HG02571 (cell line): ENCODE results near the gene MIPOL1.
"Not testable (repeated sequence)": the region's sequence is repeated elsewhere in the genome, so short reads cannot be mapped to it uniquely, and the experiment has no call there.

ENCODE experiments used
- ATAC-seq: cut with Tn5 transposase; IDR thresholded peaks from one replicate; pipeline ENCODE4 v1.9.1; 2021; ENCODE audit warnings: mild to moderate bottlenecking, moderate library complexity; ENCODE audit not compliant: unreplicated experiment

MIPOL1 gene

DNA sequence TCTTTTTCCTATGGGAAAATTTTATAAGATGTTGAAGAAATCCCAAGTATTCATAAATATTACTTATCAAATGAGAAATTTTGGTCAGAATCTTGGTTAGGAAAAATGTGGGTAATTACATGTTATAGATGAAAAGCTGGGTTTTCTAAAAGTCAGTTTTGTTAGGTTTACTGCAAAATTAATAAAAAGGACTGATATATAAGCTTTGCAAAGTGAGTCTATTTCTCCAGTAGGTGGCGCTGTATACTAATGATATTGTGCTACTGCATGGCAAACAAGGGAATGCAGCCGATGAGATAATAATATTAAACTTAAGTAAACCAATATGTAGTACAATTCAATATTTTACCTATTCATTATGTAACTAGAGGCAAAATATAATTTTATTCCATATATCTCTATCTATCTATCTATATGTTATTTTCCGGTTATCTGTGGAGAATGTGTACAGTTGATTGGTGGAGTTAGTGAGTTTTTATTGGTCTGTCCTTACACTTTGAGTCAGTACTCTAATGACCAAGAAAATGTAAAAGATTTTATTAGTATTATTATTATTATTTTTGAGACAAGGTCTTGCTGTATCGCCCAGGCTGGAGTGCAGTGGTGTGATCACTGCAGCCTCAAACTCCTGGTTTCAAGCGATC is 32.9 kb downstream of the MIPOL1 start:
- no peak for ATAC-seq

- no peak for ATAC-seq
Observed at GRCh38 chr14:37232907-37233481, 35.3 kb downstream of the MIPOL1 start.

- no peak for ATAC-seq
Observed at GRCh38 chr14:37234222-37234621, 36.5 kb downstream of the MIPOL1 start.

- not testable (repeated sequence) for ATAC-seq
Observed at GRCh38 chr14:37236044-37236443, 38.3 kb downstream of the MIPOL1 start.

DNA sequence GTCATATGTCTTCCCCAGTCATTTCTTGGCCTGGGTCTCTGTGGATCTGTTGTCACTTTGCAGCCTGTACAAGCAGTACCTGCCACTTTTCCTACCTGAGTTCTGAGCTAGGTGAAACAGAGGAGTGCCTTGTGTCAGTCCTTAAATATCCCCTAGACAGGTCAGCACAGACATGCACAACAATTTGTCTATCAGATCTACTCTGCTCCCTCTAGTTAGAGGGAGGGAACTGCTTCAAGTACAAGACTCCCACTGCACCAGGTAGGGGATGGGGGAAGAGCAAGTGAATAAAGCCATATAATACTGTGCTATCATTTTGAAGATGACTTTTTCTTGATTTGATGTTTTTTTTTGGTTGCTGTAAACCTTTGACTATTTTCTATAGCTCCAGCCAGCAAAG is 39.4 kb downstream of the MIPOL1 start:
- ATAC-seq: no peak

- no peak for ATAC-seq
Observed at GRCh38 chr14:37237735-37238200, 40.0 kb downstream of the MIPOL1 start.

DNA sequence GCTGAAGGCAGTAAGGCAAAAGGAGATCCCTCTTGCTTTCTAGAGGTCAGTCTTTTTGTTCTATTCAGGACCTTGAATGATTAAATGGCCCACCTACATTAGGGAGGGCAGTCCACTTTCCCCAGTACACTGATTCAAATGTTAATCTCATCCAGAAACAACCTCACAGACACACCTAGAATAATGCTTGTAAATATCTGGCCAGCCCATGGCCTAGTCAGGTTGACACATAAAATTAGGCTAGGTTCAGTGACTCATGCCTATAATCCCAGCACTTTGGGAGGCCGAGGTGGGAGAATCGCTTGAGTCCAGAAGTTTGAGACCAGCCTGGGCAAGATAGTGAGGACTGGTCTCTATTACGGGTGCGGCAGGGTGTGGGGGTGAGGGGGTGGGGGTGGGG is 43.5 kb downstream of the MIPOL1 start:
- ATAC-seq: no peak

GRCh38 chr14:37246427-37246829 is 48.7 kb downstream of the MIPOL1 start:
- ATAC-seq: no peak

- ATAC-seq: no peak
Observed at GRCh38 chr14:37247791-37248461, 50.2 kb downstream of the MIPOL1 start.

DNA sequence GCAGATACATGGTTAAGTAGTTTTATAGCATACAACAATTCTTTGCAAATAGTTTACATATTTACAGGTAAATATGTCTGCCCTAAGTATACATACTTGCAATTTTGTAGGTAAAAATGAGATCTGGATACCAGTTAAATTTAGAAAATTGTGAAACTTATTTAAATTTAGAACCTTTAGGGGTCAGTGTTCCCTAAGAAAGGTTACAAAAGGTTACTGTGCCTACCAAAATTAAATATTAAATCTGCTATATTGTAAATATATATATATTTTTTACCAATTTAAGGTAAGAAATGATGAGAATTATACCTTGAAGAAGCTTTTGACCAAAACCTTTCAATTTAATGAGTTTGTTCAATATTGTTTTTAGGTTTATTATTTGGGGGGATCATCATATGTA is 54.0 kb downstream of the MIPOL1 start:
- ATAC-seq: no peak

- no peak for ATAC-seq
Observed at GRCh38 chr14:37252434-37252833, 54.7 kb downstream of the MIPOL1 start.

- no peak for ATAC-seq
Observed at GRCh38 chr14:37253905-37254304, 56.2 kb downstream of the MIPOL1 start.

DNA sequence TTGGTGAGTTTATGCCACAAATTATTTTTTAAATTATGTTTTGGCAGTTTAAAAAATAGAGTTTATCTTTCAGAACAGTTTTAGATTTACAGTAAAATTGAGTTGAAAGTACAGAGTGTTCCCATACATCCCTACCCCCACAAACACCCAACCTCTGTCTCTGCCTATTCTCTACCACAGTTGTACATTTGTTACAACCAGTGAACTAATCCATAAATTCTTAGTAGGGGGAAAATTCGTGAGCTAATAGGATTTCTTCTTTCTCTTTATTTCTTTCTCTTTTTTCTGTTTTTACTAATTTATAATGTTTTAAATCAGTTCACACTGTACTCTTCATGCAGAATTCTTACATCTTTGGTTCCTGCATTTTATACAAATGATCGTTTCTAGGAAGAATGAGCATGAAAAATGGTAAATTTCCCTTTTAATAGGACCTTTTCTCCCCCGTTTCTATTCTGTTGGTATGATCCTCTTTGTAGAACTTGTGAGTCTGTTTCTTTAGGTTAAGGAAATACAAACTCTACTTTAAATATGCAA is 56.7 kb downstream of the MIPOL1 start:
- no peak for ATAC-seq

DNA sequence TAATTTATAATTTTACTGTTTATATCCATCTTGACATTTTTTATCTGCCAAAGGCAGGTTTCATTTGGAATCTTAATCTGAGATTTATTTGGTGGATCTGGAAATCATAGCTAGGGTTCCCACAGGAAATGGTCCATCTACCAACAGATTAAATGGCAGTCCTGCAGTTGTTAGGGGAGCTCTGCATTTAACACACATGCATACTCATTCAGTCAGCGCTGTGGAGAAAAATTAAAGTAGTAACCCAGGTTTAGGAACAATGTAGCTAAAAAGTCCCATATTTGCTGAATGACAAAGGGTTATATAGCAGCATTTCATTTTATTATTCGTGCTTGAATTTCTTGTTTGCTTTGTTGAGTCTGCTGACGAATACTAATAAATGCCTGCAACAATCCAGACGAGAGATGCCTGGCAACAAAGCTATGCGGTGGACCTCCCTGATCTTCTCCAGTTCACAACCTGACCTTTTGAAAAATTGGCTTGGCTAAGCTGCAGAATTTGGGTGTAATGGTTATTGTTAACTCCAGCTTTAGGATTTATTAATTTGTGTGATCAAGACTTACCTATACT is 59.8 kb downstream of the MIPOL1 start:
- ATAC-seq: no peak

DNA sequence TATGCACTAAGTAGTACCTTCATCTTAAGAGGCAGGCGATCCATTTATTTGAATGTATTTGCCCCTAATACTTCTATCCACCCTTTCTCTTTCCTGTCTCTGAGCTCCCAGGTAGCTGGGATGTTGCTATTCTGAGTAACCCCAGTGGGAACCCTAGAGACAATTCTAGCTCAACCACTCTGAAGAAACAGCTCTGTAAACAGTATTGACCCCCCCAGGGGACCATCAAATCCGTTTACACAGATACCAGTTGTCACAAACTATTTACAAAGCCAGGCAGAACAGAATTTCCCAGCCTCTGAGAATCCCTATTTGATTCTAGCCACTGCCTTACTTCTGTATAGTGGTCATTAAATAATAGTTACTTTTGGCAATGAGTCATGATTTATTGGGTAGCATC is 64.9 kb downstream of the MIPOL1 start:
- no peak for ATAC-seq

DNA sequence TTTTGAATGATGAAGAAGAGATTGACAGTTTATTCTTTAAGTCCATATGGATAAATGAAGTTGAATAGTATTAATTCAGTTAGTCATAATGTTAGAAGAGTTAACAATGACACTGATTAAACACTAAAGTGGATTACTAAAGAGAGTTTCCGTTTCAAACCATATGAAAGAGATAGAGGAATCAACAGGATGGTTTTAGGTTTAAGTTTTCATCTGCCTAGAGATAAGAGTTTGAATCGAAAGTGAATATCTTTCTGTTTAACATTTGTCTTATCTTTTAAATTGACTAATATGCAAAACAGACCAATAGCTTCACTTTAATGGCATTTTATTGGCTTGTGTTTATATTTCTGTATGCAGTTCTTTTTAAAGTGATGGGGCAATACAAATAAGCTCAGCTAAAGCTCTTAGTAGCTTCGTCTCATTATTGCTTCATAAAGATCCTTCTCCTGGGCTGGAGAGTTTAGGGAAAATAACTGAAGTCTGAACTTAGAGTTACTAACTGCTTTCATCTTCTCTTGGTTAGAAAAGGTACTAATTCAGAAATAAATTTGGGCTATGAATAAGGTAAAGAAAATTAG is 66.0 kb downstream of the MIPOL1 start:
- ATAC-seq: no peak

GRCh38 chr14:37268788-37269187 is 71.1 kb downstream of the MIPOL1 start:
- ATAC-seq: no peak

GRCh38 chr14:37270629-37271028 is 72.9 kb downstream of the MIPOL1 start:
- no peak for ATAC-seq

DNA sequence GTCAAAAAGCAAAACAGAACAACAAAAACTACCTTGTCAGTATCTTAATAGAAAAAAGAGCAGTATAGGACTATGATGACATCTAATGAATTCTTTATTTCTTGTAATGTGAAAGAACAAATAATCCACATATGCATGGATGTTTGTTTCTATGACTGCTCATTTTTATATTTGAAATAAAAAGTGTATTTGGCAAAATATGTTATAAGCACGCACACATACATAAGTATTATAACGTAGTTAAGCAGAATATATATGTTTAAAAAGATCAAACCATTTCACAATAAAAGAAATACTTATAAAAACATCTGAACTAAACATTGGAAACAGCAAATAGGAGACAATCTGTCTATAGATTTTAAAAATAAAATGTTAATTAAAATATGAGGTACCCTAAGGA is 74.8 kb downstream of the MIPOL1 start:
- no peak for ATAC-seq

GRCh38 chr14:37274652-37275051 is 76.9 kb downstream of the MIPOL1 start:
- no peak for ATAC-seq

DNA sequence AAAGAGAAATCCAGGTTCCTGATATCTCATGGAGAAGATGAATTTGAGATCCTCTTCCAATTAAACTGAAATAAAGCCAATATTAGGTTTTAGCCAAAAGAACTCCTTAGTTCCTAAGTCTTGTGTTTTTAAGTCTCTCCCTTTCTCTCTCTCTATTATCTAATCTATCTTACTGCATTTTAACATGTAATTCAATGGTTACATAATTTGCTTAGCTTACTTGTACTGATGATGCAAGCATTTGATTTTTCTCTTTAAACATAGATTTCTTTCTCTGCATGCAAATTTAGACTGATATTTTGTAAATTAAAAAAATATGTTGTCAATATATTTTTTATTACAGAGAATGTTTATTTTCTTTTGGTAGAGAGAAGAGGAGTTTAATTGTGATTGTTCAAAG is 78.2 kb downstream of the MIPOL1 start:
- ATAC-seq: no peak
